HG03159 (cell line): Measurements from ENCODE around the gene AMOTL1.
A peak's percentile ranks its signal among the peaks of the same experiment; 100 is the strongest.

Source experiments
- ATAC-seq: cut with Tn5 transposase; IDR thresholded peaks from one replicate; pipeline ENCODE4 v1.9.1; 2021; ENCODE audit warnings: mild to moderate bottlenecking, moderate library complexity; ENCODE audit not compliant: unreplicated experiment

The AMOTL1 gene

GRCh38 chr11:94740083-94741021 lies 27.8 kb upstream of the AMOTL1 start:
- ATAC-seq = no peak

- no peak for ATAC-seq
These were observed 27.0 kb upstream of the AMOTL1 start for GRCh38 chr11:94741022-94741679.

GRCh38 chr11:94742665-94743064 lies 25.5 kb upstream of the AMOTL1 start:
- no peak for ATAC-seq

- ATAC-seq = no peak
These were observed 21.4 kb upstream of the AMOTL1 start for GRCh38 chr11:94746721-94747120.

GRCh38 chr11:94747146-94747545 lies 21.0 kb upstream of the AMOTL1 start:
- no peak for ATAC-seq

- no peak for ATAC-seq
These were observed 20.5 kb upstream of the AMOTL1 start for GRCh38 chr11:94747601-94748041.

GRCh38 chr11:94749369-94749768 lies 18.8 kb upstream of the AMOTL1 start:
- ATAC-seq = no peak

- ATAC-seq = no peak
These were observed 17.6 kb upstream of the AMOTL1 start for GRCh38 chr11:94750319-94751217.

GRCh38 chr11:94751218-94751609 lies 16.9 kb upstream of the AMOTL1 start:
- no peak for ATAC-seq

GRCh38 chr11:94751786-94752185 lies 16.4 kb upstream of the AMOTL1 start:
- ATAC-seq = no peak

GRCh38 chr11:94753630-94754029 lies 14.5 kb upstream of the AMOTL1 start:
- no peak for ATAC-seq

- no peak for ATAC-seq
These were observed 13.8 kb upstream of the AMOTL1 start for GRCh38 chr11:94754335-94754734.

- no peak for ATAC-seq
These were observed 13.3 kb upstream of the AMOTL1 start for GRCh38 chr11:94754819-94755218.

GRCh38 chr11:94755494-94755893 lies 12.7 kb upstream of the AMOTL1 start:
- ATAC-seq = no peak

- peak; percentile 50 for ATAC-seq
These were observed 11.0 kb upstream of the AMOTL1 start for GRCh38 chr11:94757037-94757735.

GRCh38 chr11:94758666-94759065 lies 9.5 kb upstream of the AMOTL1 start:
- no peak for ATAC-seq

- ATAC-seq = no peak
These were observed 8.6 kb upstream of the AMOTL1 start for GRCh38 chr11:94759522-94759921.

- ATAC-seq = no peak
These were observed 7.9 kb upstream of the AMOTL1 start for GRCh38 chr11:94760296-94760695.

- no peak for ATAC-seq
These were observed 5.9 kb upstream of the AMOTL1 start for GRCh38 chr11:94762208-94762607.

GRCh38 chr11:94762995-94763394 lies 5.2 kb upstream of the AMOTL1 start:
- no peak for ATAC-seq
